ENCODE results near the gene ARR3.
"Not testable (repeated sequence)": the region's sequence is repeated elsewhere in the genome, so short reads cannot be mapped to it uniquely, and the experiment has no call there.

ARR3 gene

DNA sequence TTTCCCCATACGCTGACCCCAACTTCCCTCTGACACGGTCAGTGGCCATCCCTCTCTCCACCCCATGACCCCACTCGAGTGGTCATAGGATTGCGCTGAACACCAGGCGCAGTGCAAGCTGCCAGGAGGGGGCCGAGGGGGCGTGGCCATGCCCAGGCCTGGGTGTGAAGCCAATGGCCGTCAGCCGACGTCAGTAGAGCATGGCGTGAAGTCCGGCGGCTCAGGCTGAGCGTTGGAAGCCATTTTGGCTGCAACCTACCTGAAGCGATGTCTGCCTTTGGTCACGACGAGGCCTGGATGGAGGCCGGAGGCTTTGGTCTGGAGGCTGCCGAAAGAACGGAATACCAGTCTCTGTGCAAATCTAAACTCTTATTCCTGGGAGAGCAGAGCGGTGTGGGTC, 13.8 kb downstream of the ARR3 start, which contains the start of gene RAB41:
Gene RAB41, plus strand, starts transcription at position 222 of the 400 bp plus-strand sequence. Its CDS starts 46 bp downstream, at position 268.
- DNase-seq = no peak

DNA sequence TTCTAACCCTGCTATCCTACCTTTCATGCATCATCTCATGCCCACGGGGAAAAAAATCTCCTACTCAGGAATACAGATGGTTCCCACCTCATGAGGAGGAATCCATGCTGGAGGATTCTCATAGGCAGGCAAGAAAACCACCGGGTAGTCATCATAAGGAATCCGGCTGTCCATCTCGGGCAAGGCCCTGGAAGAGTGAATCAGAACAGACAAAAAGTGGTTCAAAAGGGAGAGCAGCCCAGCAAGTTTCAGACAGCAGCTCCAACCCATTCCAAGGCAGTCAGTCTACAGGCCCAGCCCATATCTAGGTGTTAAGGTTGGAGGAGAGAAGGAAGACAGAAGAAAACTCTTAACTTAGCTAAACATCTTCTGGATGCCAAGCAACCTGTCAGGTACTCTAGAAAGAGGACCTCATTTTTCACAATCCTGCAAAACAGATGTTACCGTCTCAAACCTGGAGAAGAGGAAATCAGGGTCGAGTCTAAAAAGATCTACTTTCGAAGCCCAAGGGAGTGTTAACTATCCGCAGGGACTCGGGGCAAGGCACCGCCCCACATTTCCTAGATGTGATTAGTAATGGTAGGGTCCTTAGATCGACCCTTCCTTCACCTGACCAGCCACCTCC, 21.1 kb downstream of the ARR3 start:
- DNase-seq = no peak

- DNase-seq = peak; percentile 70 to 79
Observed at GRCh38 chrX:70289793-70290770, 21.9 kb downstream of the ARR3 start, which contains the start of the genes KIF4A and PDZD11. Gene KIF4A (plus strand): TSS chrX:70290104. CDS start chrX:70290459, 355 bp downstream. Gene PDZD11 (minus strand): TSS chrX:70289927. CDS start chrX:70289341, 586 bp downstream.

DNA sequence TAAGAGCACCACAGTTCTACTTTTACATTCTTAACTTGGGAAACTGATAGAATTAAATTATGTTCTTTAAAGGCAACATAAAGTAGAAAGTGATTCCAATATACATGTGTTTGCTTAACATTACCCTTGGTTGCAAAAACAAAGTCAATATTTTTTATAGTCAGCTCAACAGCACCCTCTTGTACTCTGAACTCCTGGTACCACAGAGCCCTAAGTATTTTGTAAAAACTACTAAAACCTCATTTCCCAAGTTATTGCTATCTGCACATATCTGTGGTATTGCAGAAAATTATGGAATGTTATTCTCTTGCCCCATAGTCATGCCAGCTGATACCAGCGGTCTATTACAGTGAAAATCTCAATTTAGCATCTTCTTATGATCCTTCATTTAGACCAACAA, 24.7 kb downstream of the ARR3 start:
- no peak for DNase-seq

DNA sequence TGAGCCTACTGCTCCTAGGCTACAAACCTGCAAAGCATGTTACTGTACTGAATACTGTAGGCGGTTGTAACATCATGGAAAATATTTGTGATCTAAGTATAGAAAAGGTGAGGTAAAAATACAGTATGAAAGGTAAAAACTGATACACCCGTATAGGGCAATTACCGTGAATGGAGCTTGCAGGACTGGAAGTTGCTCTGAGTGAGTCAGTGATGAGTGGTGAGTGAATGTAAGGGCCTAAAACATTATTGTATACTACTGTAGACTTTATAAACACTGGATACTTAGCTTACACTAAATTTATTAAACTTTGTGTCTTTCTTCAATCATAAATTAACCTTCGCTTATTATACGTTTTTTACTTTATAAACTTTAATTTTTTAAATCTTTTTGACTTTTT, 25.5 kb downstream of the ARR3 start:
- DNase-seq = no peak

DNA sequence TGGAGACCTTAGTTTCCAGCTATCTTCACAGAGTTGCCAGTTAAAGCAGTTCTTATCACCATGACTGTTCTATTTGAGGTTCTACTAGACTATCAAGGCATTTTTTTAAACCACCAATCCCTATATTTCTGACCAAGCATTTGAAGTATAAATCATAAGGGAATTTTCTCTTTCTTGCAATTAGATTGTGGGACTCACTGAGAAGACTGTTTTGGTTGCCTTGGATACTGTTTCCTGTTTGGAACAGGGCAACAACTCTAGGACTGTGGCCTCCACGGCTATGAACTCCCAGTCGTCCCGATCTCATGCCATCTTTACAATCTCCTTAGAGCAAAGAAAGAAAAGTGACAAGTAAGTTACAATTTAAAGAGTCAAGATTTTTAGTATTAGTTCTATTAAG, 33.6 kb downstream of the ARR3 start:
- no peak for DNase-seq

DNA sequence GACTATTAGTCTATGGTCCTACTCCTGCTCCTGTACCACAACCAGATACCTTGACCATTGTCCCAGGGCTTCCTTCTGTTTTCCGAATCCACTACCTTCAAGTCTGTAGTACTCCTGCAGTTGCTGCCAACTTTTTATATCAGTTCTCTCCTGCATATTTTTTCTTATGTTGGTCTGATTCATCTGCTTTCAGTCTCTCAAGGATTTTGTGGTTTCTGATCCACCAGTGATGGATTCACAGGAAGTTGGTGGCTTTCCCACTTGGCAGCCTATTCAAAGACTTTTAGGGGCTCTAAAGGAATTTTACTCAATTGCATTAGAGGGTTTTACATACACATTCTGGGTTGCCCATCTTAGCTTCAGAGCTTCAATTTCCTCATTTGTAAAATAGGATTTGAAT, 45.4 kb downstream of the ARR3 start:
- no peak for DNase-seq

DNA sequence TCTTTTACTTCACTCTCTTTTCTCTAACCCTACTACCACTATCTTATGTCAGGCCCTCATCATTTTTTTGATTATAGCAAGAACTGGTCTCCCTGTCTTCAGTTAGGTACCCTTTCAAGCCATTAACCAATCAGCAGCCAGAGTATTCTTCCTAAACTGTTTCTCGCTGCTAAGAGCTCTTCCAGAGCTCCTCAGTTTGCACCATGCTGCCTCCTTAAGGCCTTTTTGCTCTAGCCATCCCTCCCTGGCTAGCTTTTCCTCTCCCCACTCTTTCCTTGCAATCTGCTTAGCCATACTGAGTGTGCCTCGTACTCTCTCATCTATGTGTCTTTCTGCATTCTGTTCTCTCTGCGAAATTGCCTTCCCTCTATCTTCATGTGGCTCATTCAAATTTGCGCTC, 54.6 kb downstream of the ARR3 start:
- DNase-seq = no peak

GRCh38 chrX:70323628-70324027, 55.5 kb downstream of the ARR3 start:
- DNase-seq = not testable (repeated sequence)

DNA sequence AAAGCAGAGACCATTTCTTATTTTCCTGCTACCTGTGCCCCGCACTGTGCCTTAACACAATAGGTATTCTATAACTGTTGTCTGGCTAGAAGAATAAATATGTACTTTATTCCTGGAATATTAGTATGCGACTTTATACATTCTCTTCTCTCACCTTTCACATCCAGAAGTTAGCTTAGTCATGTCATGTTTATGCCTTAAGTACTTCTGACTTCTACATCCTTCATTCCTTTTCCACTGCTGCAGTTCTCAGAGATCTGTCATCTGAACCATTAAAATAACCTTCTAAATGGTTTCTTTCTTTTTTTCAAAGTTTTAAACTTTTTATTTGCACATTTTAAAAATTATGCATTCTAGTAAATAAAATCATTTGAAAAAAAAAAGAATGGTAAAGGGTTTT, 56.2 kb downstream of the ARR3 start:
- no peak for DNase-seq

DNA sequence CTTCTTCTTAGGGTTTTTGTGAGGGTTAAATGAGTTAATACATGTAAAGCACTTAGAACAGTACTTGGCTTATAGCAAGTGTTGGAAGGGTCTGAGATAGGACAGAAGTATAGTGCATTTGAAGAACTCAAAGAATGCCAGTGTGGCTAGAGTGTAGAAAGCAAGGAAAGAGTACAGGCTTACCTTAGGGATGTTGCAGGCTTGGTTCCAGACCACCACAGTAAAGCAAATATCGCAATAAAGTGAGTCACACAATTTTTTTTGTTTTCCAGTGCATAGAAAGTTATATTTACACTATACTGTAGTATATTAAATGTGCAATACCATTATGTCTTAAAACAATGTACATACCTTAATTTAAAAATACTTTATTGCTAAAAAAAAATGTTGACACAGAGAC, 63.0 kb downstream of the ARR3 start:
- DNase-seq = no peak
